Fibroblast of pulmonary artery (primary cell): ENCODE data around the gene RAX.

Experiments used
- DNase-seq: peaks from one replicate; pipeline ENCODE4 v3.0.0-alpha.2; 2010; ENCODE audit warnings: low read depth
- H3K4me3 ChIP-seq: replicated peaks from 2 replicates; pipeline ENCODE4 v1.5.1; 2011; ENCODE audit warnings: low read depth, mild to moderate bottlenecking, control low read depth, low read length, moderate library complexity
- CTCF ChIP-seq: IDR thresholded peaks from 2 replicates; pipeline ENCODE4 v1.5.1; 2011; ENCODE audit warnings: mild to moderate bottlenecking, control low read depth, low read length, inconsistent platforms; ENCODE audit errors: missing control alignments

The RAX gene

GRCh38 chr18:59305295-59305694 is 32.0 kb upstream of the RAX start:
- no peak for TF ChIP-seq CTCF
- H3K4me3 ChIP-seq, result no peak overlapping the region
- DNase-seq, result no peak

- no peak for TF ChIP-seq CTCF
- no peak for DNase-seq
- H3K4me3 ChIP-seq, result no peak overlapping the region
These were observed 30.5 kb upstream of the RAX start for GRCh38 chr18:59303656-59304195.

GRCh38 chr18:59303006-59303405 is 29.8 kb upstream of the RAX start:
- no peak overlapping the region for H3K4me3 ChIP-seq
- DNase-seq, result no peak
- TF ChIP-seq CTCF, result no peak

DNA sequence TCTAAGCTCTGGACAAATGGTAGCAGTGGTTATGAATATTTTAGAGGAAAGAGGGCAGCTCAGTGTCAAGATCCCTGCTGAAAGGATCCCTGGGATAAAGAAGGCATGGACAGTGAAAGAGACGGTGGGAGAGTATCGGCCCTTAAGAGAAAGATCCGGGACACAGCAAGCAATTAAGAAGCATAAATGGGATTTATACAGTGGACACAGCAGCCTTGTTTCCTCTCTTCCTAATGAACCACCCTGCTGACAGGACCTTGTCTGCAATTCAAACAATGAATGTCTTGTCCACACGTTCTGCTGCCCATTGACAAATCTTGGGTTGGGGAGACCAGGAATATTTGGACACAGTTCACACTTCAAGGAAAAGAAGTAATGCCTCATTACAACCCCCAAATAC is 28.7 kb upstream of the RAX start:
- no peak for DNase-seq
- H3K4me3 ChIP-seq, result no peak overlapping the region
- no peak for TF ChIP-seq CTCF

GRCh38 chr18:59300676-59301285 is 27.5 kb upstream of the RAX start:
- no peak for TF ChIP-seq CTCF
- DNase-seq, result no peak

GRCh38 chr18:59298871-59299270 is 25.6 kb upstream of the RAX start:
- no peak for TF ChIP-seq CTCF
- no peak overlapping the region for H3K4me3 ChIP-seq
- no peak for DNase-seq

More at GRCh38 chr18:59300676-59301285, 27.5 kb upstream of the RAX start:
- H3K4me3 ChIP-seq, result no peak overlapping the region

DNA sequence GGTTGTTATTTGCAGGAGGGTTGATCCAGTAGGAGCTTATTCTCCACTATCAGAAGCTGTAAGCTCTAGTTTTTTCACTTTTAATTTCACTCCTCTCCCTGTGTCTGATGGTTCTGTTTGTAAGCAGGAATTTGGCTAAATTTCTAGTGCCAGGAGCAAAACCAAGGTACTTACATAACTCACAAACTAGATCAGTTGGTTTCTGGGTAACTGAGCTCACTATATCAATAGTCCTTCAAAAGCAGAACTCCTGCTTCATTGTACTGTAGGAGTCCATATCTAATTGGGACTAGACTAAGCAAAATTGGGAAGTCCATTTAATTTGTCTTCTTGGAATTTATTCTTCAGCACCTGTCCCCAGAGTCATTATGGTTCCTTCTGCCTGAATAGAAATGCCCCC is 20.1 kb upstream of the RAX start:
- no peak for TF ChIP-seq CTCF
- no peak for DNase-seq
- no peak overlapping the region for H3K4me3 ChIP-seq
